ENCODE results near the gene ANKFN1.

The ANKFN1 gene

DNA sequence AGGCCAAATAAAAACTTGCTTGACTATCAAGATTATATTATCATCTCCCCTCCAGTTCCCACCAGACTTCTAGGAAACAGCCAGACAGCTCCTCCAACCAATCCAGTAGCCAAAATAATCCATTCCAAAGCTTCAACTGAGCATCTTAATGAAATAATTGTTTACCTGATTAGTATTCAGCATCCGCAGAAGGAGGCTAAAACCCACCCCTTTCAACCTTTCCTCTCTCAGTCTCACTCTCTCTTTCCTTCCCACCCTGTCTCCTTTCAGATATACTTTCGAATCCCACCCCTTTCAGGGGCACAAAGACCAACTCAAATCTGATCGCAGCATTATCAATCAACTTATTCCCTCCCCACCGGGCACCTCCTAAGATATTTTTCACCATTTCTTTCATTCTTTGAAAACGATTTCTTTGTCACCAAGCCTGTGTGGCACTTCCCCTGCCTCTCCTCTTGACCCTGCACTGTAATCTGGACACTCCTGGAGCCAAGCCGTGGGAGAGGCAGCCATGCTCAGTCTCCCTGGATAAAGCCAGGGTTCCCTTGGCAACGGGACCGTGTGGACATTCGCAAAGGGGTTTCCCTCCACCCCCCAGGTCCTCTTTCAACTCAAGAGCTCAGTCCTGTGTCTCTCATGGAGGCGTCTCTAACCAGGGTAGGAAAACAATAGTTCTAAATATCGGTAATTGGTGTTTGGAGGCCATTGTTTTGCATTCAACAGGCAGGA, at the start of gene ANKFN1:
ANKFN1 (plus strand) TSS at position 602 of the 729 bp plus-strand sequence. CDS start 59,193 bp downstream, outside the sequence.
- DNase-seq (ENCODE audit: low read depth) = no peak

DNA sequence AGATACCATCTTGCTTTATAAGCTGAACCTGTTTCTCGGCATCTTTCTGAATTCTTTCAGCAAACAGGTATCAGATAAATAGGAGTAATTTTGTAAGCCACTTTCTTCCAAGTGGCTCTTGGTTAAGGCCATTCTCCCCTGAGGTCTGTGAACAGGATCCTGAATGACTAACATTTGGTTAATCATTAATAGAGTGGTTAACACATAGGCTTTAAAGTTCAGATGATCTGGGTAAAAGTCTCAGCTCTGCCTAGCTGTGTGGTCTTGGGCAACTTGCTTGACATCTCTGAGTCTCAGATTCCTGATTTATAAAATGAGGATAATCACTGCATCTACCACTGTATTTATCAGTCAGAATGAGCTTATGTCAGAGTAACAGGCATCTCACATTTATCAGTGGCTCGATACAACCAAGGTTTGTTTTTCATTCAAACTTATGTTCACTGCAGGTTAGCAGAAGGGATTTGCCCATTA, 44.4 kb upstream of the ANKFN1 start:
- DNase-seq (ENCODE audit: low read depth) = no peak

- DNase-seq (ENCODE audit: low read depth) = no peak
Measured at GRCh38 chr17:56109836-56110235, 43.4 kb upstream of the ANKFN1 start.

DNA sequence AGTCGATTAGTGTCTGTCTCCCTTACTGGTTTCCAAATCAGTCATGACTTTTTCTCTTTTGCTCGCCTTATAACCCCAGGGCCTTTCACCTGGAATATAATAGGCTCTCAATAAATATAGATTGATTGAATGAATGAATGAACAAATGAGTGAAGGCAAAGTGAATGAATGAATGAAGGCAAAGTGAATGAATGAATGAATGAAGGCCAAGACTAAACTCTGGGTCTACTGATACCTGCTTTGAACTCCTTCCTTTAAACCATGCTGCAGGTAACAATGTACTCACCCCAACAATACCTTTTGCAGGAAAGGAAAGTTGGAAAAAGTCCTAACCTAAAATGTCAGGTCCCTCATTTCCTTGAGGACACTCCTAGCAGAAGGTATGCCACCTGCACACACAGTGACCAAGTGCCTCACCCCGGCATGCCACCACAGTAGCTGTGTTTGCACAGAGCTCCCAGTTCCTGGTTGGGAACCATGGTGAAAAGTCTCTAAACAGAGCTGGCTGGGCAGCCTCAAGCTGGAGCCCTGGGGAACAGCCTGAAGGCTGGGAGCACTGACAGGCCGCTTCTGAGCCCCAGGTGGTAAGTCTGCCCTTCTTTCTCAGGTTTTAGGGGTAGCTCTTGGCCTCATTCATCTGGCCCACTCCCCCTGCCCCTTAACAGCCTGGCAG, 42.7 kb upstream of the ANKFN1 start:
- DNase-seq (ENCODE audit: low read depth) = no peak

DNA sequence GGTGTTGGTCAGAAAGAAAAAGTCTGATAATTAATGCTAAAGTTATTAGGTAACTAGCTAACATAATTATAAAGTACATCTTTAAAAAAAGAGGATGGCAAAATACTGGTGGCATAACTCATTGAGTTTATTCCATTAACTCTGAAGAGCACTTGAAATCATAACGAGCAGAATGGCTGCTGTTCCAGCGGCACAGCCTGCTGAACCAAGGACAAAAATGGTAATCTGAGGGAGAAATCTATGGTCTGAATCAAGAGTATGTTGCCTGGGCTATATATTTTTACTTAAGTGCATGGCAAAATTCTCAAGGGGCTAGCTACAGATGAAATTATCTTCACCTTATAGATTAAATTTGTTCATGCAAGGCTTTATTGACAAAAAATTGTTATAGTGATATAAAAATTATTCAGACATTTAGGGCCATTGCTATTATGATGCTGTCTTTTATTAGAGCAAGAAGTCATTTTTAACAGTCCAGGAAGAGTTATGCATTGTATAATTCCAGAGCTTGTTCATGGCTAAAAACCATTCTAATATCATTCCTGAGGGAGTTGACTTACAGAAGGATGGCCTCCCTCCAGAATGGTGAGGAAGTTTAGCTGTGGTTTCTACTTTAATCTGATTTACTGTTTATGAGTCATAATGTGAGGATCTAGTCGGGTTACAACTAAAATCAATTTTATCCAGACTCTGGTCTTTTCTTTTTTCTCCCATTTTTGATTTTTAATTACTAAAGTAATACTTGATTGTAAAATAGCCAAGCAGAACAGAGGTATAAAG, 41.4 kb upstream of the ANKFN1 start:
- peak; percentile 36 for DNase-seq (ENCODE audit: low read depth)

GRCh38 chr17:56113486-56113885, 39.8 kb upstream of the ANKFN1 start:
- peak; percentile 8 for DNase-seq (ENCODE audit: low read depth)

DNA sequence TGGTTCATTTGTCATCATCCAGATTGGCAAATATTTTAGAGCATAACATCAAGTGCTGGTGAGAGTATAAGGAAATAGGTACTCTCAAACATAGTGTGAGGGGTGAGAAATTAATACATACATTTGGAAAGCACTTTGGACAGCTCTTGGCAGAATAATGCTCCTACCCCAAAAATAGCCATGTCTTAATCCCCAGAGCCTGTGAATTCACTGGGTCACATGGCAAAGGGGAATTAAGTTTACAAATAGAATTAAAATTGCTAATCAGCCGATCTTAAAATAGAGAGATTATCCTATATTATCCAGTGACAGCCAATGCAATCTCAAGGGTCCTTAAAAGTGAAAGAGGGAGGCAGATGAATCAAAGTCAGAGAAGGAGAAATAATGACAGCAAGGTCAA, 38.8 kb upstream of the ANKFN1 start:
- no peak for DNase-seq (ENCODE audit: low read depth)

DNA sequence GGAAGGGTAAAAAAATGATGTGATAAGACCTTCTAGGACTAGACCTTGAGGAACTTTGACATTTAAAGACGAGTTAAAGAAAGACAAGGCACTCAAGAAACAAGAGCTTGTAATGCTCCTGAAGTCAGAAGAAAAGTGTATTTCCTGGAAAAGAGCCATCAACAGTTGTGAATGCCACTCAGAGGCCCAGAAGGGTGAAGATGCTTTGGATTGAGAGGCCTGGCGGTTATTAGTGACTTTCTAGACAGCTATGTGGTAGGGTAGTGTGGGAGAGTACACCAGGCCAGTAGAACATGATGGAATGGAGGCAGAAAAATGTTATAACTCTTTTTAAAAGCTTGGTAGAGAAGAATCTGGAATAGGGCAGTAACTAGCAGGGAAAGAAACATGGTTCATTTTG, 34.1 kb upstream of the ANKFN1 start:
- no peak for DNase-seq (ENCODE audit: low read depth)

- peak; percentile 10 for DNase-seq (ENCODE audit: low read depth)
Measured at GRCh38 chr17:56119936-56120335, 33.3 kb upstream of the ANKFN1 start.

GRCh38 chr17:56121191-56122051, 31.9 kb upstream of the ANKFN1 start:
- peak; percentile 54 for DNase-seq (ENCODE audit: low read depth)

- DNase-seq (ENCODE audit: low read depth) = peak; percentile 84
Measured at GRCh38 chr17:56125830-56126819, 27.1 kb upstream of the ANKFN1 start.

DNA sequence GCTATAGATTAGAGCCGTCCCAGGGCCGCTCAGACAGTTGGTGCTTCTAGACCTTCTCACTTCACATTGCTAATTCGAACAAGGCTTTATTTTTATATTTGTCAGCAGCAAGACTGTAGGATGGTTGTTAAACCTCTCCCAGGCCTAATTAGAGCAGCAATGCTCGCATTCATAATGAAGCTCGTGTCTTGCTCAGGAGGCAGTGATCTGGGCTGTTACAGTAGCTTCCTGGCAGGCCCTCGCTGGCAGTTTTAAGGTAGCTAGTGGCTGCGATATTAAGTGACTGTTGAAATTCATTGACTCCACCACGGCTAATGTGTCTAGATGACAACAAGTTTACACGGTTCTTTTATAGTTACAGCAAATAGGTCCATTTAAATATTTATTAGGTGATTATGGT, 23.2 kb upstream of the ANKFN1 start:
- DNase-seq (ENCODE audit: low read depth) = no peak

- DNase-seq (ENCODE audit: low read depth) = no peak
Measured at GRCh38 chr17:56130631-56131030, 22.6 kb upstream of the ANKFN1 start.

DNA sequence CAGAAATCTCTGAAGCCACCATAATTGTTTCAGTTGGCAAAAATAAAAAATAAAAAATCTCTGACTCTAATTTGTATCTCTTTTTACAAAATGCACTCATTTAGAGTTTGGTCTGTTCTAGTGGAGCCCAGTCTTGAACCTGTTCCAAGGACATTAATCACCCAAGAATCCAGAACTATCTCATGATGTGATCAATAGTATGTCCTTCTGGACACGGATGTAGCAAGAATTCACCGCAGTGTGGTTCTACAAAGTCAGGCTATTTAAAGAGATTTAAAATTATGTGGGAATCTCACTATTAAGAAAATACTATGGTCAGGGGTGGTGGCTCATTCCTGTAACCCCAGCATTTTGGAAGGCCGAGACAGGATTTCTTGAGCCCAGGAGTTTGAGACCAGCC, 21.8 kb upstream of the ANKFN1 start:
- no peak for DNase-seq (ENCODE audit: low read depth)

DNA sequence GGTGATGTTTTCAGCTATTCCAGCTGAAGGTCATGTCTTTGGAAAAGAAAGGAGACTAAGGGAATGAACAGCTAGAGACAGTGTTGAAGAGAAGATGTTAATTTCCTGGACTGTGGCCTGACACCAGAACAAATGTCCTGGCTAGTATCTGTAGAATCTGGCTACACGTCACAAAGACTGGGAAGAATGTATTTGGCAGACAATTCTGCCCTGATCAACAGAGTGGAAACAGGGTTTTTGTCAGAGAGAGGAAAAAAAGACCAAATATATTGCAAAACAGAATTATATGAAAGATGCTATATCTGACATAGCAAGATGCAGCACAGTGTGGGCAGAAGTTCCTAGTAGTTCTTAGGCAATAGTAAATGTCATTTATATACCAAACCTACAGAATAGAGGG, 17.0 kb upstream of the ANKFN1 start:
- no peak for DNase-seq (ENCODE audit: low read depth)

DNA sequence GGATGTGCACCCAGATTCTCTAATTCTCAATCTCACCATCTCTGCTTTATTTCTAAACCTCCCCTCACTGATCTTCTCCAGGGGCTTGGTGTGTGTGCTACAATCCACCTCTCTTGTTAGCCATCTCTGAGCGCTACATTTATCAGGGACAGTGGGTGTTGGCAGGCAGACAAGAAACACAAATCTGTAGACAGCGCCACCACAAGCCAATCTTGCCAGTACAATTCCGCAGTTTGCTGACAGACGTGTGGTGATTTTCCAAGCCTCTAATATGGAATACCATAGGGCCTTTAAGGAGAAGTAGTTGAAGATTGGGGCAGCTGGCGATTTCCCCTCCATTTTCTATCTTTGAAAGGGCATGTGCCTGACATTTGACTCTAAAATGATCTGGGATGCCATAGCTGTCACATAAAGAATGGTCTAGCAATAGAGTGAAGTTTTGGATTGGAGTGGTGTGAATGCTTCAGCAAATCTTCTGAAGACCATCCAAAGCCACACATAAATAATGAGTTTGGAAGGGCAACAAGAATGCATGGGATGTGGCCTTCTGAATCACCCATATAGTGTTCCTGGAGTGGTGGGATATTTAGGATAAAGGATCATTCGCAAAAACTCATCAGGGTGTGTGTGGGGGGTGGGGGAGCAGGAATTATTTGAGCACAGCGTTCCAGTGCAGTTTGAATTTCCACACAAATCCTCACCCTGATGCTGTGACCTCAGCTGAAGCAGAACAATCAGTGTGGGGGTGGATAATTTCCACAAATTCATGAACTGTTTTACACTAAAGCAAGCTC, 12.0 kb upstream of the ANKFN1 start:
- DNase-seq (ENCODE audit: low read depth) = no peak

- DNase-seq (ENCODE audit: low read depth) = peak; percentile 92
Measured at GRCh38 chr17:56142325-56142724, 10.9 kb upstream of the ANKFN1 start.

- DNase-seq (ENCODE audit: low read depth) = peak; percentile 61
Measured at GRCh38 chr17:56142781-56143180, 10.5 kb upstream of the ANKFN1 start.

GRCh38 chr17:56144223-56144622, 9.1 kb upstream of the ANKFN1 start:
- no peak for DNase-seq (ENCODE audit: low read depth)

DNA sequence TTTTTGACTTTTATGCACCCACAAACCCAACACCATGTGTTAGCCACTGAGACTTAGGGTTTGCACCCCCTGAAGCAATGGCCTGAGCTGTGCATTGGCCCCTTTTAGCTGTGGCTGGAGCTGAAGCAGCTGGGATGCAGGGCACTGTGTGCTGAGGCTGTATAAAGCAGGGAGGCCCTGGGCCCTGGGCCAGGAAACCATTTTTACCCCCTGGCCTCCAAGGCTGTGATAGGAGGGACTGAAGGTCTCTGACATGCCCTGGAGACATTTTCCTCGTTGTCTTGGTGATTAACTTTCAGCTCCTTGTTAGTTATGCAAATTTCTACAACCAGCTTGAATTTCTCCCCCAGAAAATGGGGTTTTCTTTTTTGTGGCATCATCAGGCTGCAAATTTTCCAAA, 6.7 kb upstream of the ANKFN1 start:
- no peak for DNase-seq (ENCODE audit: low read depth)

All from ELR (cell line).